RWPE1 (cell line): ENCODE measurements around the gene MGME1.

Experiments used
- CTCF ChIA-PET: fragments of 350-600 bp; sonication (Branson Sonifier 250); formaldehyde crosslinking; extraction: SDS; loops from one replicate; lab custom pipeline; 2021; lab: Yijun Ruan, JAX
- POLR2A ChIA-PET: fragments of 400-600 bp; formaldehyde crosslinking; extraction: SDS; loops from one replicate; lab custom pipeline; 2020; ENCODE audit warnings: antibody characterized with exemption; ENCODE audit not compliant: low non-redundant PET; lab: Yijun Ruan, JAX
- DNase-seq: peaks from one replicate; pipeline ENCODE4 v3.0.0; 2012; ENCODE audit warnings: low spot score
- H3K27ac ChIP-seq: fragments of 450-650 bp; 2 replicates; pipeline ENCODE4 v1.5.1; 2017
- CTCF ChIP-seq: fragments of 450-650 bp; conservative IDR thresholded peaks from 2 replicates; pipeline ENCODE4 v1.5.1; 2017; ENCODE audit warnings: low read depth, mild to moderate bottlenecking

The MGME1 gene

GRCh38 chr20:18011482-18011881, 42.7 kb downstream of the MGME1 start:
- ChIA-PET CTCF (interaction anchor here (0.6 kb wide), 1 partner anchor 150 kb away, joined by 3 read pairs; no protein-coding TSS in a partner anchor), POLR2A (no interaction called here)
- no peak for DNase-seq
- no peak overlapping the region for H3K27ac ChIP-seq
- TF ChIP-seq CTCF: no peak

GRCh38 chr20:18011951-18012645, 43.3 kb downstream of the MGME1 start:
- TF ChIP-seq CTCF: no peak
- DNase-seq: no peak
- H3K27ac ChIP-seq: no peak overlapping the region
- ChIA-PET CTCF (interaction anchor here (0.6 kb wide), 1 partner anchor 149 kb away, joined by 3 read pairs; no protein-coding TSS in a partner anchor), POLR2A (no interaction called here)

GRCh38 chr20:18012901-18013300, 44.1 kb downstream of the MGME1 start:
- H3K27ac ChIP-seq: no peak overlapping the region
- no peak for DNase-seq
- ChIA-PET CTCF (no interaction called here), POLR2A (no interaction called here)
- no peak for TF ChIP-seq CTCF

GRCh38 chr20:18014411-18014810, 45.6 kb downstream of the MGME1 start:
- DNase-seq: no peak
- no peak overlapping the region for H3K27ac ChIP-seq
- no peak for TF ChIP-seq CTCF
- CTCF ChIA-PET: interaction anchor here (0.6 kb wide), 2 partner anchors 133 to 455 kb away, joined by 3 read pairs; no protein-coding TSS in a partner anchor
- POLR2A ChIA-PET: no interaction called here

GRCh38 chr20:18016772-18017171, 48.0 kb downstream of the MGME1 start:
- POLR2A ChIA-PET: interaction anchor here (0.7 kb wide), 1 partner anchor 20 kb away, joined by 4 read pairs; no protein-coding TSS in a partner anchor
- no peak overlapping the region for H3K27ac ChIP-seq
- TF ChIP-seq CTCF: no peak
- CTCF ChIA-PET: interaction anchor here (0.6 kb wide), 1 partner anchor 86 kb away, joined by 6 read pairs; no protein-coding TSS in a partner anchor
- DNase-seq: no peak

GRCh38 chr20:18018100-18018499, 49.3 kb downstream of the MGME1 start:
- H3K27ac ChIP-seq: no peak overlapping the region
- ChIA-PET POLR2A (no interaction called here), CTCF (no interaction called here)
- no peak for TF ChIP-seq CTCF
- DNase-seq: no peak
